Retinal pigment epithelial cell (primary cell): ENCODE results near the gene AK5.

Experiments
- DNase-seq: peaks from one replicate; pipeline ENCODE4 v3.0.0-alpha.2; 2010; ENCODE audit warnings: low read depth
- H3K4me3 ChIP-seq: 2 replicates; pipeline ENCODE4 v1.5.1; 2011; ENCODE audit warnings: mild to moderate bottlenecking, low read length, control low read depth, moderate library complexity
- TF ChIP-seq, protein P1 (sequence below): conservative IDR thresholded peaks from 2 replicates; pipeline ENCODE4 v1.5.1; 2011; ENCODE audit warnings: low read depth, low read length, control low read depth, inconsistent platforms

Gene AK5

DNA sequence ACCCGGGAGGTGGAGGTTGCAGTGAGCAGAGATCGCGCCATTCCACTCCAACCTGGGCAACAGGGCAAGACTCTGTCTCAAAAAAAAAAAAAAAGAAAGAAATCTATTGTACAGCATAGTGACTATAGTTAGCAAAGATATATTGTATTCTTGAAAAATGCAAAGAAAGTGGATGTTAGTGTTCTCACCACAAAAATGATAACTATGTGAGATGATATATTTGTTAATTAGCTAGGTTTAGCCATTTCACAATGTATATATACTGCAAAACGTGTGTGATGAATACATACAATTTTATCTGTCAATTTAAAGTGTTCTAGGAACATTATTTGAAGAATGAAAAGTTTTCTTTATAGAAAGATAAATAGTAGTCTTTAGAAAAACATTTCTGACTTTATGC lies 179.9 kb downstream of the AK5 start:
- no peak for DNase-seq
- TF ChIP-seq, protein P1, sequence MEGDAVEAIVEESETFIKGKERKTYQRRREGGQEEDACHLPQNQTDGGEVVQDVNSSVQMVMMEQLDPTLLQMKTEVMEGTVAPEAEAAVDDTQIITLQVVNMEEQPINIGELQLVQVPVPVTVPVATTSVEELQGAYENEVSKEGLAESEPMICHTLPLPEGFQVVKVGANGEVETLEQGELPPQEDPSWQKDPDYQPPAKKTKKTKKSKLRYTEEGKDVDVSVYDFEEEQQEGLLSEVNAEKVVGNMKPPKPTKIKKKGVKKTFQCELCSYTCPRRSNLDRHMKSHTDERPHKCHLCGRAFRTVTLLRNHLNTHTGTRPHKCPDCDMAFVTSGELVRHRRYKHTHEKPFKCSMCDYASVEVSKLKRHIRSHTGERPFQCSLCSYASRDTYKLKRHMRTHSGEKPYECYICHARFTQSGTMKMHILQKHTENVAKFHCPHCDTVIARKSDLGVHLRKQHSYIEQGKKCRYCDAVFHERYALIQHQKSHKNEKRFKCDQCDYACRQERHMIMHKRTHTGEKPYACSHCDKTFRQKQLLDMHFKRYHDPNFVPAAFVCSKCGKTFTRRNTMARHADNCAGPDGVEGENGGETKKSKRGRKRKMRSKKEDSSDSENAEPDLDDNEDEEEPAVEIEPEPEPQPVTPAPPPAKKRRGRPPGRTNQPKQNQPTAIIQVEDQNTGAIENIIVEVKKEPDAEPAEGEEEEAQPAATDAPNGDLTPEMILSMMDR = no peak
- no peak overlapping the region for H3K4me3 ChIP-seq

DNA sequence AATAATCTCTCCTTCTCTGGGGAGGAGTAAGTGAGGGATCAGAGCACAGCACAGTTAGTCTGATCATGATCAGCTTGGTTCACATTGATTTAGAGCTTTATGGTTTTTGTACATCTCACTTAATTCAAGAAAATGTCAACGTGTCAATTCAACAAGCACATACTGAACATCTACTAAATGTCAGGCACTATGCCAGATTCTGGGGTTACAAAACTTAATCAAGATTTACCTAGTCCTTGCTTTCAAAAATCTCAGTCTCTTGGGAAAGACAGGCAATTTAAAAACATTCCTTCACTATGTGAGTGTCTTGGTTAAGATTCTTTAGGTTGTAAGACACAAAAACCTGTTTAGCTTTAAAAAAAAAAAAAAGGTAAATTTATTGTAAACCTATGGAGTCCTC lies 181.4 kb downstream of the AK5 start:
- no peak for DNase-seq
- TF ChIP-seq, protein P1 = no peak
- no peak overlapping the region for H3K4me3 ChIP-seq

- no peak overlapping the region for H3K4me3 ChIP-seq
- DNase-seq = no peak
- TF ChIP-seq, protein P1 = no peak
These were observed 183.3 kb downstream of the AK5 start for GRCh38 chr1:77465139-77465538.

DNA sequence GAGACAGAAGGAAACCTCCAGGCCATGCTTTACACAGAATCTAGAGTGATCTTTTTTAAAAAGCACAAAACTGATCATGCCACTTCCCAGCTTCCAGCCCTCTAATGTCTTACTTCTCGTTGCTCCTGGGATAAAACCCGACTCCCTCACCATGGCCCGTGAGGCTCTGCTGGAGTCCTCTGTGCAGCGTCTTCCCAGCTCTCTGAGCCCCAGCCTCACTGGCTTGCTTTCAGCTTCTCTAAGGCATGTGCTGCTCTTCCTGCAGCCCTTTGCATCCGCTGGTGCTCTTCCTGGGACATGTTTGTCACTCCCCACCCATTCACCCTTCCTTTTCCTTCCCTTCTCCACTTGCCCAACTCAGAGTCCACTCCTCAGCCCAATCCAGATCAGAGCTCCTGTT lies 184.1 kb downstream of the AK5 start:
- TF ChIP-seq, protein P1 = no peak
- H3K4me3 ChIP-seq = no peak overlapping the region
- DNase-seq = no peak

DNA sequence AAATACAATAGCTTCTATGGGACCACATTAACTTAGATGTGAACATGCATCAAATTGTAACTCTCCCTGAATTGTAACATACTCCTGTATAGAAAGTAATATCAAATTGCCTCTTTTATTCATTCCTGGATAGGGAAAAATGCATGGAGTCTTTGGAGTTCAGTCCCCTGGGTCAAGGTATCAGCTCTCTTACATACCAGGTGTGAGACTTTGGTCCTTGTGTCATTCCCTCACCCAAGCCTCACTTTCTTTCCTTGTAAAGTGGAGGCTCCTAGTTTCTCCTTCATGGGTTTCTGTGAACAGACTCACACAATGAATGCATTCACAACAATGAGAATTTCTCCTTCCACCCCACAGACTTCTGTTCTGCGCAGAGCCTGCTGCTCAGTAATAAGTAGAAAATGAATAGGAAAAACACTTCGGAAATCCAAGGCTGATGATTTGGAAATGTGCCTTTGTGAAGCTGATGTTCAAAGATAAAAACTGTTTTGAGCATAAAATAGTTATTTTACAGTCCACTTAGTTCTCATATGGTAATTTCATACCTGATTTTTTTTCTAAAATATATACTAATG lies 185.3 kb downstream of the AK5 start:
- TF ChIP-seq, protein P1 = no peak
- no peak for DNase-seq
- no peak overlapping the region for H3K4me3 ChIP-seq

GRCh38 chr1:77467741-77468140 lies 185.9 kb downstream of the AK5 start:
- TF ChIP-seq, protein P1 = no peak
- no peak for DNase-seq
- no peak overlapping the region for H3K4me3 ChIP-seq

DNA sequence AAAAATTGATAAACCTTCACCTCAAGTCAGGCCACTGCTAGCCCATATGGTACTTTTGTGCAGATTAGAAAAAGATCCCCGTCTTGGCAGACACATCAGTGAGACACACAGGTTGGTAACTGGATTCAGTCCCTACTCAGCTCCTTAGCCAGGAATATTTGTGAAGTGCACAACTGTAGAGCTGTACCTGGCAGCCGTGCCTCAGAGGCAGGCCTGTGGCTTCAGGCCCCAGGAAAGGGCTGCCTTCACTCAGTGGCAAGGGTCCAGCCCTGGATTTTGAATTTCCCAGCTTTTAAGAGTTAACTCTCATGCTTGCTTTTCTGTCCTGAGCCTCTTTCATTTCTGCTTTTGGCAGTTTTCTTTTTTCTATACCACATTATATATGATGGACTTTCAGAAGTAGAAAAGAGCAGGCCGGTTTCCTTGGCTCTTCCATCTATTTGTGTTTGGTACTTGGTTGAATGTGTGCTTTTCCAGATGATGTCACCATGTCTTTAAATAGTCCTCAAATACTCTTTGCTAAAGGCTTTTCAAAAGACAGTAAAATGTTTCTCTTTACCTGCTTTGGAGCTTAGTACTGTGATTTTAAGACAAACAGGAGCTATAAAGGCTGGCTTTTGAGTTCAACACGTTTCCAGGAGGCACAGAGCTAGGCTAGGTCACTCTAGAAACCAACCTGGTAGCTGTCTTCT lies 186.6 kb downstream of the AK5 start:
- TF ChIP-seq, protein P1 = no peak
- no peak overlapping the region for H3K4me3 ChIP-seq
- DNase-seq = no peak
